NCI-H2107 (cell line): ENCODE measurements around the gene FAM131C.

Experiments
- DNase-seq: peaks from one replicate; lab custom pipeline; 2025; lab: John Stamatoyannopoulos, UW

FAM131C gene

DNA sequence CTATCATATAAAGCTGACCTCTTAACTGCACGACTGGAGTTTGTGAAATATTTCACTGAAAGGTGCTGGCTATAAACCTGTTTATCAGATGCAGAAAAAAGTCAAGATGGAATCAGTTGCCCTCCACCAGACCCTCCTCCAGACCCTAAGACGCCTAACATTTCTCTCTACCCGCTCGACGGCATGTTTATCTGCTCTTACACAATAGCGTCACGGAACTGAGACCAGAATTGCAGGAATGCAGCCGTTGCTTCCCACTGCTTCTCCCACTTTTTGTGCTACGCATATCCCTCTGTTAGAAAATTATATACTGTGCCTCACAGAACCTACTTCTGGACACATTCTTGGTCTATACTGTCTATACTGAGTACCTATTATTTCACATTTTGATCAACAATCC, 28.2 kb upstream of the FAM131C start:
- DNase-seq = no peak

DNA sequence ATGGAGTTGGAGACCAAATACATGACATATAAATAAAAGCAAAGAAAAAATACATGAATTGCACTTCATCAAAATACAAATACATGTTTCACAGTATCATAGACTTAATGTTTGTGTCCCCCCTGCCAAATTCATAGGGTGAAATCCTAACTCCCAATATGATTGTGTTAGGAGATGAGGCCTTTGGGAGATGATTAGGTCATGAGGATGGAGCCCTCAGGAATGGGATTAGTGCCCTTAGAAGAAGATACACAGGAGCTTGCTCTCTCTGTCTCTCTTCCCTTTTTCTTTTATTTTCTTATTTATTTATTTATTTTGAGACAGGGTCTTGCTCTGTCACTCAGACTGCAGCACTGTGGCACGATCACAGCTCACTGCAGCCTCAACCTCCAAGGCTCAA, 26.0 kb upstream of the FAM131C start:
- no peak for DNase-seq

DNA sequence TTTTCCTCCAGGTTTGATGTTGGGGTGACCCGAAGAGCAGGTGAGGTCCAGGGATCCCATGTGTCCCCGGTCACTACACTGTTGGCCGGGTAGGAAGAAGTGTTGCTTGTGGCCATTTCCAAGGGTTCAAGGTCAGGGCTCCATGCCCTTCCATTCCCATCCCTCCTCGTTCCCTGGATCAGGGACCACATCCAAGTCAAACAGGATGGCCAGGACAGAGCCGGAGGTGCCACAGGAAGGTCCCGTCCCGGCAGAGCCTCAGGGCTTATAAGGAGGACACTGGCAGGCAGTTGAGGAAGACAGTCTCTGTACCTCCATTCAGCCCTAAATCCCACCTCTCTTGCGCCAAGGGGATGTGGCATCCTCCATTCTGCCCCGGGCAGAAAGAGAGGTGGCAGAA, 22.0 kb upstream of the FAM131C start:
- no peak for DNase-seq

DNA sequence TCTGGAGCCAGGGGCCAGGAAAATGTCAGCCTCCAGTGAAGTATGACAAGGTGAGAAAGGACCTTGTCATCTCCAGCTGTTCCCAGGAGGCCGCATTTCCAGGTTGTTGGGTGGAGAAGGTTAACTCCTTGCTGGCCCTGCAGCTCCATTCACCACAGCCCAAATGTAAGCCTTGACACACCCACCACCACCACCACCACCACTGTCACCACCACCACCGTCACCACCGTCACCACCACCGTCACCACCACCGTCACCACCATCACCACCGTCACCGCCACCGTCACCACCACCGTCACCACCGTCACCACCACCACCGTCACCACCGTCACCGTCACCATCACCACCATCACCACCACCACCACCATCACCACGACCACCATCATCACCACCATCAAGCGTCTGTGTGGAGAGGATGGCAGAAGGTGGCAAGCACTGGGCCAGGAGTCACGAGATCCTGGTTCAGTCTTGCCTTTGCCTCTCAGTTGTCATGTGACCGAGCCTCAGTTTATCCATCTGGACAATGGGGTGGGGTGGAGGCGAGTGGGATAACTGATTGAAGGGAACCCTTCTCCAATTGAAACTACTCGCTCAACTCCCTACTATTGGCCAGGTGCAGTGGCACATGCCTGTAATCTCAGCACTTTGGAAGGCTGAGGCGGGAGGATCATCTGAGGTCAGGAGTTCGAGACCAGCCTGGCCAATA, 21.2 kb upstream of the FAM131C start:
- DNase-seq = no peak

DNA sequence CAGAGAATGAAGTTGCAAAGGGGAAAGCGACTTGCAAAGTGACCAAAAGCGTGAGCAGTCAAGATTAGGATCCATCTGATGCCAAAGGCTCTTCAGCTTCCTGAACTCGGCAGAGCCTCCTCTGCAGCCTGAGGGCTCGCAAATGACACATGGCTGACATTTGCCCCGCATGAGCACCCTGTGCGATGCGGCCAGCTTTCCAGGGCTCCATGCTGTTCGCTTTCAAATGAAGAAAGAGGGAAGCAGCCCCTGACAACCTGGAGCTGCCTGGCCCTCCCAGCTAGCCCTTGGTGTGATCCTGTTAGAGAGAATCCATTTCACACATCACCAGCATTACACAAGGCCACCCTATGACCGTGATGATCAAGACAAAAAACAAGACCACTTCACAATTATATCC, 20.2 kb upstream of the FAM131C start:
- DNase-seq = no peak

DNA sequence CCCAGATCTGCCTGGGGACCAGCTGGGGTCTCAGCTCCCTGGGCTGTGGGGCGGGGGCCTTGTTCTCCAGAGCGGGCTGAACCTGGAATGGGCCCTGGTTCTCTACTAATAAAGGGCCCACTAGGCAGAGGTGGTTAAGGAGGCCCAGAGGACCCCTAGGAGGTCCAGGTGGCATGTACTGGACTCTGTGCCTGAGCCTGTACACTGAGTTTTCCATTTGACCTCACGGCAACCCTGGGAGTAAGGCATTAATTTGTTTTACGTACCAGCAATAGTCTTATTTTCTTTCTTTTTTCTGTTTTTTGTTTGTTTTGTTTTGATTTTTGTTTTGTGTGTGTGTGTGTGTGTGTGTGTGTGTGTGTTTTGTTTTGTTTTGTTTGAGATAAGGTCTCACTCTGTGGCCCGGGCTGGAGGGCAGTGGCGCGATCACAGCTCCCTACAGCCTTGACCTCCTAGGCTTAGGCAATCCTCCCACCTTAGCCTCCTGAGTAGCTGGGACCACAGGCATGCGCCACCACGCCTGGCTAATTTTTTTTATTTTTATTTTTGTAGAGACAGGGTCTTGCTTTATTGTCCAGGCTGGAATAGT, 19.6 kb upstream of the FAM131C start:
- no peak for DNase-seq

DNA sequence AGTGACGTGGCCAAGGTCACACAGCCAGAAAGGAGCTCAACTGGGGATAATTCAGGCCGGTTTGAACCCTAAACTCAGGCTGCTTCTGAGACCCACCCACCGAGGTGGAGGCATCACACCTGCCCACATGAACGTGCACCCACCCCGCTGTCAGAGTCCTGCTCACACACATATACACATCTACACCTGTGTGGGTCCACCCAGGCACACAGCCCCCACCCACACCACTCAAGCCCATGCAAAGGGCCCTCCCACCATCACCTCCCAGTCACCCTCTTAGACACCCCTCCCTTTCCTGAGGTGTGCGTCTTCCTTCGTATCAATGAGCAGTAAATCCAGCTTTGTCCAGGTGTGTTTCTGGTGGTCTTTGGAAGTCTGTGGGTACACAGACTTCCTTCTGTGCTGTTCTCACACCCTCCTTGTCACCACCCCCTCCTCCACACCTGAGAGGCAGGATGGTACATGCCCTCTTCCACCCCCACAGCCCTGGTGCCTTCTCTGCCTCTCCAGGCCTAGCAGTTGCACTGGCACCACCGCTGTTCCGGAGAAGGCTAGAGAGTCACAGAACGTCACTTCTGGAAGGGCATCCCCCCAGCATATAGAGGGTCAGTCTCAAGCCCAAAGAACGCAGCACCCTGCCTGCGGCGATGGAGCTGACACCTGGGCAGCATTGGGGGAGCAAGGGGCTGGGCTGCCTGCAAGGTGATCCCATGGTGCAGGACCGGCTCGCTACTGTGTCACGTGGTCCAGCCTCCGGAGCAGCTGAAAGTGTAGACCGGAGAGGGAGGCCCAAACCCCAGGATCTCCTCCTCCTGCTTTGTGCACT, 18.9 kb upstream of the FAM131C start:
- DNase-seq = no peak

DNA sequence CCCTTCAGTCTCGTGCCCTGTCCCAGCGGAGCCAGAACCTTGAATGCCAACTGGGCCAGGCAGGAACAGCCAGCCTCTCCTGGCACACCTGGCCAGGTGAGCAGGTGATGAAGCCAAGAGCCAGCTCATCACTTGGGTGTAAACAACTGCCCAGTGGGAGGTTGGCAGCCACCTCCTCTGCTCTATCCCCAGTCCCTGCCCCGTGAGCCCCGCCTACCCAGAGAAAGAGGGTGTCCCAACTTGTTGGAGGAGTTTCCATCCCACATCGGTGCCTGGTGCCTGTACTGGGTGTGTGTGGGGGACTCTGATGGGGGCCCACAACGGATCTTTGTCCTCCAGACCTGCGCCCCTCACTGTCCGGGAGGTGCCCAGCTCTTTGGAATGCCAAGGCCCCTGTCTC, 17.8 kb upstream of the FAM131C start:
- no peak for DNase-seq

DNA sequence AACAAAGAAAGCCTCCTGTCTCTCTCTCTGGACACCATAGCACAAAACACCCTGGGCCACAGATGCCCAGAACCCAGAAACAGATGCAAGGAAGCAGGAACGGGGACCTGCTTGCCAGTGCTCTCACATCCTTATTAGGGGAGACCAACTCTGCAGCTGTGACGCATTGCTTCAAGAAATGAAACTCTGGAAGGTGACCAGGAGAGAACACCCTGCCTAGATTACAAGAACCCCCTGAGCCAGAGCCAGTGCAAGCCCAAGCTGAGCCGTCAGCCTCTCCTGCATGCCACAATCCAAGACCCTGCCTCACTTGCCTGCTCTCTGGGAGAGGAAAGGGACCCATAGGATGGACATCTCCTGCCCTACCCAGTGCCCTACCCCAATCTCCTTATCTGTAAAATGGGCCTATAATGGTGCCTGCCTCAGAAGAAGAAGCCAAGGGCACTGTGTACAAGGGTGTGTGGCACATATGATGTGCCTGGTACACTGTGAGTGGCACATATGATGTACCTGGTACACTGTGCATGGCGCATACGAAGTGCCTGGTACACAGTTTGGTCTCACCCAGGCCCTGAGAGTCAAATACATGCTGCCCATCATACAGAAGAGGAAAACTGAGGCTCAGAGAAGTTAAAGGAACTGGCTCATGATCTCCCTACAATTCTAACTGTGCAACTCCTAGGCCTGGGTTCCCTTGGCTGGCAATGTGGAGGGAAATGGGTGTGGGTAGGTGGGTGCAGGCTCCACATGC, 16.8 kb upstream of the FAM131C start:
- DNase-seq = no peak

DNA sequence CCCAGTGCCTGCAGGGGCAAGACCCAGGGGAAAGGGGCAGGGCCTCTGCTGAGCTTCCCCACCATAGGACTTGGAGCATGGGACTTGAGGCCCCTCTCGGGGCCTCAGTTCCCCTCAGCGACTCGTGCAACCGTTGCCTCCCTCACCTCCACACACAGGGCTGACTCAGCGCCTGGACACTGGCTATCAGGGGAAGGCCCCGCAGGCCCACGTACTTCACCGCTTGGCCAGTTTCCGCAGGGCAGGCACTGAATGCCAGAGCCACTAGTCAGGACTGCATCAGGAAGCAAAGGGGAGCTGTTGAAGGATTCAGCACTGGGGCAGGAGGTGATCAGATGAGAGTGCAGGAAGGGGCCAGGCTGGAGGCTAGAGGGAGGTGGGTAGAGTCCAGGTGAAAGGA, 15.5 kb upstream of the FAM131C start:
- DNase-seq = no peak

DNA sequence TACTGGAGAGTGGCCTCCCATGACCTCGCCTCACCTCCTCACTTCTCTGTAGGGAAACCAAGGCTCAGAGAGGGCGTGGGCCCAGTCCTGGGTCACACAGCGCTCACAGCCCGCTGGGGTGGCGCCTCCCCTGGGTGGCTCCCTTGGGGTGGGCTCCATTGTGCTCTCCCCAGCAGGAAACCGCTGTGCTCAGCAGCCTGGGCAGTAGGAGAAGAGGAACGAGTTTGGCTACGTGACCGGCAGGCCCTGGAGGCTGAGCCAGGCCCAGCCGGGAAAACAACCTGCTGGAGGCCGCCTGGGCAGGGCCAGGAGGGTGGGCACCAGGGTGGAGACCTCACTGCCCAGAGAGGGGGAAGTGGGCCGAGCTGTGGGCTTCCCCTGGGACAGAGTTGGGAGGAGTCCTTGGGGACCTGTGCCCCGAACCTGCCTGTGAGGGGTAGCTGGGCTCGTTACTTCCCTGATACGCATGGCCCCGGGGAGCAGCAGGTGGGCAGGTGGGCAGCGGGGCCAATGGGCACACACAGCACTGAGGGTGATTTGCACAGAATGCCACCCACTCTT, 15.0 kb upstream of the FAM131C start:
- no peak for DNase-seq

DNA sequence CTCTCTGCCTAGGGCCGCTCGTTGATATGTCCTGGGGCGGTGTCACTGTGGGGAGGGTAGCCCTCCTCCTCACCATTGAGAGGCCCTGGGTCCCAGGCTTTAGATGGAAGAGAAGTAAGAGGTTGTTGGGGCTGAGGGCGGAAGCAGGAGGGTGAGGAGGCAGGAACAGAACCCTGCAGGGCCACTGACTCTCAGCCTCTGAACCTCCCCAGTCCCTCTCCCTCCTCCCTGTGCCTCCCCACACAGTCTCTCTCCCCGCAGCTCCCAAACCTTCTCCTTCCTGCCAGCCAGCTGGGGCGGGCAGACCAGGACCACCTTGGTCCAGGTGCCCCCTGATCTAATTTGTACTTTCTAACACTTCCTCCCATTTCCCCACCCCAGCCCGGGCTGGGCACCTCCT, 14.3 kb upstream of the FAM131C start:
- no peak for DNase-seq

DNA sequence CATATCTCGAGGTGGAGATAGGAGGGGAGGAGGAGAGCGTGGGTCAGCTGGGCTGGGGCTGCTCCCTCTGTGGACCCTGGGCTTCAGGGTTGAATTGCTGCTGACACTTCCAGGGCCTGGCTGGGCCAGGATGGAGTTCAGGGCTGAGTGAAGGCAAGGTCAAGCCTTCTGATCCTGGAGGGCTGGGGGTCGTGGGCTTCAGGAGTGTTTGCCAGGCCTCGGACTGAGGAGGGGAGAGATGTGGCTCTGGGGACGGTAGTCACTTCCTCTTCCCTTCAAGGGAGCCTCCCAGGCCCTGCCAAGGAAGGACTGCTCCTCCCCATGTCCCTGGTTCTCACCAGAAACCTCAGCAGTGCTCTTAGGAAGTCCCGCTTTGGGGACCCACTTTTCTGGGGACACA, 12.1 kb upstream of the FAM131C start:
- no peak for DNase-seq

DNA sequence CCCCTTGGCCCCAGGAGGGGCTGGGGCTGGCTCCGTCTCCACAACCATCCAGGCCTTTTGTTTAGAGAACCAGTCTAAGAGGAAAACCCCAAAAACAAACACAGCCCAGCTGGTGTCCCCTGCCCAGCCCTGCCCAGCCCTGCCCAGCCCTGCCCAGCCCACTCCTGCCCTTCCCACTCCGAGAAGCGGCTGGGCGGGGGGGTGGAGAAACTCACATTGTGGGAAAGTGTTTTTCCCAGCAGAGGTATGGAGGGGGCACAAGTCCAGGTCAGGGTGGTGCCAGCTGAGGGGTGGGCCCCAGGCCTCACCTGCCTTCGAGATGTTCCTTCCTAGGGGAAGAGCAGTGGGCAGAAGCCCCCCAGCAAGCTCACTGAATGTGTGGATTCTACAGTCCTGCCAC, 10.0 kb upstream of the FAM131C start:
- no peak for DNase-seq

DNA sequence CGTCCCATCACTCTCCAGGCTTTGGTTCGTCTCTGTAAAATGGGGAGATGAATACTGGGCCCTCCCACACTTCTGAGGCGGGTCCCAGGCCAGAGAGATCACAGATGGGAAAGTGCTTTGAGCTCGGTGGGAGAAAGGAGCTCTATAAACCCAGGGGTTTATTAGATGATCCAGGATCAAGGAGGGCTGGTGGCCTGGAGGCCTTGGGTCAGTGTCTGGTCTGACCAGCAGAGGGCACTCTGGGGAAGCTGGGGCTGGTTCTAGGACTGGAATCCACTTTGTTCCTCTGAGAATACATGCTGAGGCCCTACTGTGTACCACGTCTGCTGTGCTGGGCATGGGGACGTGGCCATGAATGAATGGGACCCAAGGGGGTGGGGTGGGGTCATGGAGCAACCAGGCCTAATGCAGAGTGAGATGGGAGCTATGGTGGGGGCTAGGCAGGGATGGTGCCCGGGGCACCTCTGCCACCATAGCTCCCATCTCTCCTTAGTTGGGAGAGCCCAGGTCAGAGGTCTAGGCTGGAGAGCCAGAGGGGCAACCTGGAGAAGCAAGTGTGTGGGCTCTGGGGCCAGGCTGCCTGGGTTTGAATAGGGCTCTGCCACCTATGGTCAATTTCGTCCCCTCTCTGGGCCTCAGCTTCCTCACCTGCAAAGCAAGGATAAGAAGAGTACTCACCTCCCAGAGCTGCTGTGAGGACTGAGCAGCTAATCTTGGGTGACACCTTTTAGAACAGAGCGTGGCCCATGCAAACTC, 9.0 kb upstream of the FAM131C start:
- DNase-seq = no peak

DNA sequence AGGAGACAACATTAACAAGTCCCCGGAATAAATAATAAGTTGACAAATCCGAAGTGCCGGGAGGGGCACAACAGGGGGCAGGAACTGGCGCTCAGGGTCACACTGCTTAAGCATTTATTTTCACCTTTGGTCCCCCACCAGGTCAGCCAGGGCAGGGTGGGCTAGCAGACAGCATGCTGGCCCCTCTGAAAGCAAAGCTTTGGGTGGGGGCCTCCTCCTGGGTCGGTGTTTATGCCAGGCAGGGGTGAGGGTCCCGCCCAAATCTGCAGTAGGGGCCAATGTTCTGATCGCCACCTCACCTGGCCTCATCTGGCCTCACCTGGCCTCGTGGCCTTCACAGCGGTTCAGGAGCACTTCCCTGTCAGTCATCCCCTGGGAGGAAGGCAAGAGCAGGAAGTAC, 8.2 kb upstream of the FAM131C start:
- no peak for DNase-seq

DNA sequence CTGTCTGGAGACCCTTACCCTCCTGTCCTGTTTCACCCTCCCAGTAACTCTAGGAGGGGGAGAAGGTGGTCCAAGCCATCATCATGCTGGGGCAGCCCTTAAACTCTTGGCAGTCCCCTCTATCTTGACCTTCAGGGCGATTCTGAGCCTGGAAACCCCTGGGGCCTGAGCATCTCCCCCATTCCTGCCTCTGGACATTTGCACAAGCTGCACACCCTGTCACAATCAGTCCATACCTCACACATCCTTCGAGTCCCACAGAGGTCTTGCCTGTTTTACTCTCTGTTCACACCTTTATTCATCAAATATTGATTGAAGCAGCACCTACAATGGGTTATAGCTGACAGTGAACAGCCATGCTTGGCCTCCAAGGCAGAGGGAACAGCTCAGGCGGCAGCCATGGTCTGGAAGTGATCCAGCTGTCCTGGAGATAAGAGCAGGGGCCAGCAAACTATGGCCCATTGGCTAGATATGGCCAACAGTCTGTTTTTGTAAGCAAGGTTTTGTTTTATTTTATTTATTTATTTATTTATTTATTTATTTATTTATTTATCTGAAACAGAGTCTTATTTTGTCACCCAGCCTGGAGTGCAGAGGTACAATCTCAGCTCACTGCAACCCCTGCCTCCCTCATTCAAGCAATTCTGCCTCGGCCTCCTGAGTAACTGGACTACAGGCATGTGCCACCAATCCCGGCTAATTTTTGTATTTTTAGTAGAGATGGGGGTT, 7.1 kb upstream of the FAM131C start:
- DNase-seq = no peak

DNA sequence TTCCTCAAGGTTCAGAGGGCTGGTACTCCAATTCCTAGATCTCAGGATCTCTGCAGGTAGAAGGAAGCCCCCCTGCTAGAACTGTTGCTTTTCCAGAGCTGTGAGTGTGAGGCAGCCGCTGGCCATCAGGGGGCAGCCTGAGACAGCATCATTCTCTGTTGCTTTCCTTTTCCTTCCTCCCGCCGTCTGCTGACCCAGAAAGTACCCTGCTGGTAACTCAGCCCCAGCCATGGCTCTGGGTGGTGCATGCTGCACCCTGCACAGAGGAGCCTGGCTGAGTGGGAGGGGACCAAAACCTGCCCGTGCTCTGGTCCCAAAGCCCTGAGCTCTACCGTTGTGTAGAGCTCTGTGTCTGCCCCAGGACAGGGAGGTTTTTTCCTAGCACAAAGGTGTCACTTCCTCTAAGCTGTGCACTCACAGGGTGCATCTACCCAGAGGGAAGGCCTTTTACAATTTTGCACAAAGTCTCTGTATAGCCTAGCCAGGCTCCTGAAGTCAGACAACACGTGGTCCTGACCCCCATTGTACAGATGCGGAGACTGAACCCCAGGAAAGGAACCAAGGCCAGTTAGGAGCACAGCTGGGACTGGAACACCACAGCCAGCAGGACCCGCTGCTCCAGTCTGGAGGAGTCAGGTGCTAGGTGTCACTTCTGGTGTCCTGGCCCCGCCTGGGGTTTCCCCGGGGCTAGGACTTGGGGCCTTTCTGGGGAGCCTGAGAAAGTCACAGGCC, 5.6 kb upstream of the FAM131C start:
- peak; percentile 35 for DNase-seq

DNA sequence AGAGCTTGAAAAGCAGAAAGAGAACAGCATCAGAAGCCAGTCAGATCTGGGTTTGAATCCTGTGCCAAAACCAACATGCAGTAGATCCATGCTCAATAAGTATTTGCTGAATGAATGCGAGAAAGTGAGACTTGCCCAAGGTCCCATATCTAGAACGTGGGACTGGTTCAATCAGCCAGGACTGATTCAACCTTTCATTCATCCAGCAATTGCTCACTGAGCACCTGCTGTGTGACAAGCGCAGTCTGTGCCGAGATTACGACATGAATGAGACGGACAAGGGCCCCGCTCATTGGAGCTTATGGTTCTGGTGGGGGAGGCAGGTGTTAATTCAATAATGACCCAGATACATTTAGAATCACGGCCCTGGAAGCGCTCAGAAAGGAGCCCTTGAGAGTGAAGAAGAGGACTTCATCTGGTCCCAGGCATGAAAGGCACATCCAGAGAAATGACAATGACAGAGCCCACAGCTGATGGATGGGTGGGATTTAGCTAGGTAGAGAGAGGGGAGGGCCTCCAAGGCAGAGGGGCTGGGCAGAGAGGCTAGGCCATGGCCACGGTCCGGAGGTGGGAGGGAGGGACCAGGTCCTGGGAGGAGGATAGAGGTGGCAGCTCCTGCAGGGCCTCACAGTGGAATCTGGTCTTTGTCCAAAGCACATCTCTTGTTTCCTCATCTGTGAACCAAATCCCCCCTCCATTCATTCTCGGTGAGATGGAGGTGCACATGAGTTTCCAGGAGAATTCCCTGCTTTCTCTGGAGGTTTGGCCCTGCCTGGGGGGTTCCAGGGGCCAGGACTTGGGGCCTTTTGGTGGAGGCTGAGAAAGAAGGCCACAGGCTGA, 4.2 kb upstream of the FAM131C start:
- DNase-seq = no peak
